ENCODE data around the gene GALM.
"Not testable (repeated sequence)": the region's sequence is repeated elsewhere in the genome, so short reads cannot be mapped to it uniquely, and the experiment has no call there.

The GALM gene

GRCh38 chr2:38683766-38684165 is 17.9 kb downstream of the GALM start:
- no peak for DNase-seq

GRCh38 chr2:38685116-38685735 is 19.3 kb downstream of the GALM start:
- no peak for DNase-seq

- no peak for DNase-seq
Observed at GRCh38 chr2:38690499-38691420, 24.8 kb downstream of the GALM start.

- DNase-seq = no peak
Observed at GRCh38 chr2:38691994-38692393, 26.1 kb downstream of the GALM start.

GRCh38 chr2:38692636-38693318 is 26.9 kb downstream of the GALM start:
- DNase-seq = no peak

GRCh38 chr2:38697116-38697840 is 31.4 kb downstream of the GALM start:
- DNase-seq = peak; percentile 29

DNA sequence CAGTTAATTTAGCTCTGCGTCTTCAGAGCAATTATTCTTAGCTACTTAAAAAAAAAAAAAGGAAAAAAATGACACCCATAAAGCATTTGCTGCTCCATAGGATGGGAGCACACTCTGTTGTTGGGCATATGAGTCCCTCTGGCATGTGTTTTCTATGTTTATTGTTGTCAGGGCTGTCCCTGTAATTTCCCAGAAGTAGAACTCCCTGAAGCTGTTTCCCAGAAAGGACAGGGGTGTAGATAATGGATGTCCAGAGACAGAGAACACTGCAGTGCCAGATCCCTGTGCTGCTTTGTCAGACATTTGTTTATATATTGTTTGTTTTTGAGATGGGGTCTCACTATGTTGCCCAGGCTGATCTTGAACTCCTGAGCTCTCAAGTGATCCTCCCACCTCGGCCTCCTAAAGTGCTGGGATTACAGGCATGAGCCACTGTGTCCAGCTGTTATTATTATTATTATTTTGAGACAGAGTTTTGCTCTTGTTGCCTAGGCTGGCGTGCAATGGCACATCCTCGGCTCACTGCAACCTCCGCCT is 32.6 kb downstream of the GALM start:
- DNase-seq = no peak

DNA sequence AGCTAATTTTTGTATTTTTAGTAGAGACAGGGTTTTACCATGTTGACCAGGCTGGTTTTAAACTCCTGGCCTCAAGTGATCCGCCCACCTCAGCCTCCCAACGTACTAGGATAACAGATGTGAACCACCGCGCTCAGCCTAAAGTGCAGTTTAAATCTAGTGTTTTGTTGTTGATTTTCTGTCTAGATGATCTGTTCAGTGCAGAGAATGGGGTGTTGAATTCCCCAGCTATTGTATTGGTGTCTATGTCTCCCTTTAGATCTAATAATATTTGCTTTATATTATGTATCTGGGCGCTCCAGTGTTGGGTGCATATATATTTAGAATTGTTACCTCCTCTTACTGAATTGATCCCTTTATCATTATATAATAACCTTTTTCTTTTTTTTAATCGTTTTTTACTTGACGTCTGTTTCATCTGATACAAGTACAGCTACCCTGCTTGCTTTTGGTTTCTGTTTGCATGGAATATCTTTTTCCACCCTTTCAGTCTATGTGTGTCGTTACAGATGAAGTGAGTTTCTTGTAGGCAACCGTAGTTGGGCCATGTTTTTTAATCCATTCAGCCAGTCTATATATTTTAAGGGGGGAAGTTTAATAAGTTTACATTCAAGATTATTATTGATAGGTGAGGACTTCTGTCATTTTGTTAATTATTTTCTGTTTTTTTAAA is 34.3 kb downstream of the GALM start:
- DNase-seq = no peak

DNA sequence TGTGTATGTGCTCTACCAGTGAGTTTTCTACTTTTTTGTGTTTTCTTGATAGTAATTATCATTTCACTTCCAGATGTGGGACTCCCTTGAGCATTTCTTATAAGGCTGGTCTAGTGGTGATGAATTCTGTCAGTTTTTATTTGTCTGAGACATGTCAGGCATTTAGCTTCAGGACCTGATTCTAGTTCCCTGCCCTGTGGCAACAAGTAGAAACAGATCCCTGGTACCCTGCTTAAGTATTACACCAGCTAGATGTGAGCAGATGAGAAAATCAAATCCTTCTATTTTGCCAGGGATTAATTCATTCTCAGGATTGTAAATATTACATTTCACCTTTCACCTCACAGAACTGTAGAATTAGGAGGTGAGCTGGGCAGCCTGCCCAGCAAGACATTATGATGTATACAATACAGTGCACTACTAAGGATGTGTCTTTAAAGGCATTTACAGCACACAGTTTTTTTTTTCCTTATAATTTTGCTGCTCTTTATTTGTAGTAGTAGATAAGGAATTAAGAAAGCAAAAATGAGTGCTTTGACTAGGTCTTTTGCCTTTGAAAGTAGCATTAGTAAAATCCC is 35.1 kb downstream of the GALM start:
- DNase-seq = no peak

DNA sequence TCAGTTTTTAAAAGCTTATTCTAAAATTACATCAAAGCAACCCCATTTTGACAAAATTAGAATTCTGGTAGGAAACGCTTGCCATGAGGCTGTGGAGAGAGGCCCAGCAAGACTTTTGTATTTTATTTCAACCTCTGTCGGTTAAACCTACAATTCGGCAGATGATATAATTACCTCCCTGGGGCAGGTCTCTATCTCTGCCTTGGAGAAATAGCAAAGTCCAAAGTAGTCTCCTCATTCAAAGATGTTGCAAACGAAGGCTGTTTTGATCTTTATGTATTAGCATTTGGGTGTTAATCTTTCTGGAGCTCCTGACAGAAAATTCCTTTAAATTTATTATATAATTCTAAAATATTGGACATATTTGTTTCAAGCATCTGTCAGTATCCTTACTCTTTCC is 35.6 kb downstream of the GALM start:
- no peak for DNase-seq

- DNase-seq = no peak
Observed at GRCh38 chr2:38702413-38702812, 36.5 kb downstream of the GALM start.

- DNase-seq = not testable (repeated sequence)
Observed at GRCh38 chr2:38703336-38703735, 37.4 kb downstream of the GALM start.

GRCh38 chr2:38704664-38705063 is 38.8 kb downstream of the GALM start:
- DNase-seq = no peak

GRCh38 chr2:38706846-38707345 is 41.0 kb downstream of the GALM start:
- no peak for DNase-seq

DNA sequence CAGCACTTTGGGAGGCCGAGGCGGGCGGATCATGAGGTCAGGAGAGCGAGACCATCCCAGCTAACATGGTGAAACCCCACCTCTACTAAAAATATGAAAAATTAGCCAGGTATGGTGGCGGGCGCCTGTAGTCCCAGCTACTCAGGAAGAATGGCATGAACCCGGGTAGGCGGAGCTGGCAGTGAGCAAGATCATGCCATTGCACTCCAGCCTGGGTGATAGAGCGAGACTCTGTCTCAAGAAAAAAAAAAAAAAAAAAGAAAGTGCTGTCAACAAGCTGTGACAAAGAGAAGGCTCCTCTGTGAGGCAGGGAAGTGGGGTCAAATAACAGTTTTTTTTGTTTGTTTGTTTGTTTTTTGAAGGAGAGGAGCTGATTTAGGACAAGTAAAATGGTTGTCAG is 42.6 kb downstream of the GALM start:
- DNase-seq = not testable (repeated sequence)

- DNase-seq = no peak
Observed at GRCh38 chr2:38708900-38709566, 43.1 kb downstream of the GALM start.

GRCh38 chr2:38709567-38710194 is 43.8 kb downstream of the GALM start:
- peak; percentile 32 for DNase-seq

- no peak for DNase-seq
Observed at GRCh38 chr2:38711558-38711957, 45.6 kb downstream of the GALM start.

GRCh38 chr2:38712413-38712812 is 46.5 kb downstream of the GALM start:
- DNase-seq = no peak

DNA sequence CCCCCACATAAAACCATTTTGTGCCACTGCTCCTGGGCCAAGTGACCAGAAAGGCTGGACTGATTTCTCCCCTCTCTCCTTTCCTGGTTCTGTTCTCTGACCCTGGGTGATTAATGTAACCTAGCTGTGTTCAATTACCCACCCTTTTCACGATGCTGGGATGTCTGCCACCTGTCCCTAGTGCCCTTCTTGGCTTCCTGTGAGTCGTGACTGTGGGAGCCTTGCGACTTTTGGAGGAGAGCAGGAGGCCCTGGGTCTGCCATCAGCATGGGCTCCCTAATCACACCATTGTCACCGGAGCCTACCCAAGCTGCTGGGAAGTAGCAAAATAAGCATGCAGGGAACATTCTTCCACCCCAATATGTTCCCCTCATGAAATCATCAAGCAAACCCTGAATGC is 47.0 kb downstream of the GALM start:
- DNase-seq = no peak

DNA sequence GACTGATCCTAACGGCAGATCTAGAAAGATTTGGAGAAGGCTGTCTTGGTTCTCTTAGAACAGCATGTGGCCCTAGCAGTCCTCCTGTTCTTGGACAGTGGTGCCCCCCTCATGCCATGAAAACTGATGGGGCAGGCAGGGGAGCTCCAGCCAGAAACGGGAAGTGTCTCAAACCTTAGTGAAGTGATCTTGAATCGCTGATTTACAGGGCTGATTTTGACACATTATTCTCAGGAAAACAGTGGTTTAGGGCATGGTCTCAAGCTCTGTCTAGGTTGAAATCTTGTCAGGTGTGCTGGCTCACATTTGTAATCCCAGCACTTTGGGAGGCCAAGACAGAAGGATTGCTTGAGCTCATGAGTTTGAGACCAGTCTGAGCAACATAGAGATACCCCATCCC is 47.4 kb downstream of the GALM start:
- no peak for DNase-seq
